Measurements from ENCODE around the gene NKX2-1.
"Not testable (repeated sequence)": the region's sequence is repeated elsewhere in the genome, so short reads cannot be mapped to it uniquely, and the experiment has no call there.

- TF ChIP-seq, protein P1, sequence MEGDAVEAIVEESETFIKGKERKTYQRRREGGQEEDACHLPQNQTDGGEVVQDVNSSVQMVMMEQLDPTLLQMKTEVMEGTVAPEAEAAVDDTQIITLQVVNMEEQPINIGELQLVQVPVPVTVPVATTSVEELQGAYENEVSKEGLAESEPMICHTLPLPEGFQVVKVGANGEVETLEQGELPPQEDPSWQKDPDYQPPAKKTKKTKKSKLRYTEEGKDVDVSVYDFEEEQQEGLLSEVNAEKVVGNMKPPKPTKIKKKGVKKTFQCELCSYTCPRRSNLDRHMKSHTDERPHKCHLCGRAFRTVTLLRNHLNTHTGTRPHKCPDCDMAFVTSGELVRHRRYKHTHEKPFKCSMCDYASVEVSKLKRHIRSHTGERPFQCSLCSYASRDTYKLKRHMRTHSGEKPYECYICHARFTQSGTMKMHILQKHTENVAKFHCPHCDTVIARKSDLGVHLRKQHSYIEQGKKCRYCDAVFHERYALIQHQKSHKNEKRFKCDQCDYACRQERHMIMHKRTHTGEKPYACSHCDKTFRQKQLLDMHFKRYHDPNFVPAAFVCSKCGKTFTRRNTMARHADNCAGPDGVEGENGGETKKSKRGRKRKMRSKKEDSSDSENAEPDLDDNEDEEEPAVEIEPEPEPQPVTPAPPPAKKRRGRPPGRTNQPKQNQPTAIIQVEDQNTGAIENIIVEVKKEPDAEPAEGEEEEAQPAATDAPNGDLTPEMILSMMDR (IDR thresholded peaks at IDR 0.05; ENCODE audit: insufficient read depth, low read depth, low read length): not testable (repeated sequence)
- not testable (repeated sequence) for TF ChIP-seq EZH2 (IDR thresholded peaks at IDR 0.05; ENCODE audit: insufficient read depth, low read length)
These were observed 24.2 kb upstream of the NKX2-1 start for GRCh38 chr14:36544280-36544679.

Data from astrocyte (in vitro differentiated cells and primary cell).